Stomach (tissue), 9 donors: ENCODE measurements around the gene RPL36A. TPM values are rescaled to one million over a fixed set of nuclear protein-coding genes. Genes with fewer than 3 reads are reported as not detected.

Source experiments
- DNase-seq, 2 donors: peaks; one replicate each; pipeline versions ENCODE4 v3.0.0 to v3.0.0-alpha.2; 2013 to 2019
- H3K27ac ChIP-seq, 5 donors: fragments of 200-600 bp in 4 of 5; sonication (generic) in 4 of 5; one replicate each; pipeline ENCODE4 v1.5.1; 2013 to 2019; ENCODE audit warnings: mild to moderate bottlenecking in 1 of 5, moderate library complexity in 1 of 5
- H3K27me3 ChIP-seq, 3 donors: fragments of 200-600 bp; sonication (generic); one replicate each; pipeline ENCODE4 v1.5.1; 2017 to 2019; ENCODE audit warnings: mixed run types in 1 of 3
- H3K36me3 ChIP-seq, 4 donors: fragments of 200-600 bp; sonication (generic); 1 replicate in 3 of 4; 2 replicates in 1 of 4; pipeline ENCODE4 v1.5.1; 2016 to 2019
- H3K4me1 ChIP-seq, 4 donors: fragments of 200-600 bp; sonication (generic); one replicate each; pipeline ENCODE4 v1.5.1; 2016 to 2019
- H3K4me3 ChIP-seq, 4 donors: fragments of 200-600 bp; sonication (generic) in 3 of 4; one replicate each; pipeline ENCODE4 v1.5.1; 2016 to 2019; ENCODE audit warnings: mild to moderate bottlenecking in 1 of 4
- H3K9me3 ChIP-seq, 4 donors: fragments of 200-600 bp; sonication (generic); one replicate each; pipeline ENCODE4 v1.5.1; 2016 to 2019
- EP300 ChIP-seq: sonication (generic); formaldehyde crosslinking; IDR thresholded peaks from one replicate; pipeline ENCODE4 v1.6.1; 2017; ENCODE audit warnings: antibody characterized with exemption
- POLR2A ChIP-seq, 4 donors: fragments of 450-650 bp; IDR thresholded peaks; one replicate each; pipeline ENCODE4 v1.6.1; 2016; ENCODE audit warnings: antibody characterized with exemption in 4 of 4, control low read depth in 2 of 4, mild to moderate bottlenecking in 1 of 4, moderate library complexity in 1 of 4
- POLR2AphosphoS5 ChIP-seq, 3 donors: sonication (generic); formaldehyde crosslinking; IDR thresholded peaks; one replicate each; pipeline ENCODE4 v1.6.1; 2016; ENCODE audit warnings: antibody characterized with exemption in 3 of 3
- WGBS, 5 donors: extraction: QIAGEN DNeasy Blood & Tissue Kit in 3 of 5; methylation state at CpG; one replicate each; pipeline versions ENCODE4 v1.1.5 to v1.1.7; 2013 to 2018; 5-methylcytosine and 5-hydroxymethylcytosine counted together
- intact Hi-C: fragments of 100-400 bp; cut with DNase I; formaldehyde crosslinking; loops from one replicate; pipeline ENCODE4 v1.15.1; 2023; ENCODE audit warnings: low total_unique reads
- polyA plus RNA-seq, 3 donors: library from polyadenylated mRNA; stranded (reverse); fragments of 200-250 nt; gene quantifications; one replicate each; pipeline ENCODE4 v1.2.3, GENCODE V29; 2013
- total RNA-seq, 5 donors: library from RNA; depleted of rRNA; stranded (reverse); fragments of >200 nt; gene quantifications; one replicate each; pipeline versions ENCODE4 v1.1.0 to v1.2.3, GENCODE V29; 2014 to 2016
- TF ChIP-seq, protein P1 (sequence below), 7 experiments: fragments of 450-650 bp in 4 of 7; fragments of 200-600 bp in 3 of 7; sonication (generic) in 3 of 7; IDR thresholded peaks; one replicate each; pipeline ENCODE4 v1.5.1; 2016 to 2019; ENCODE audit warnings: antibody characterized with exemption in 7 of 7, control low read depth in 2 of 7, mild to moderate bottlenecking in 1 of 7
- donor health status: healthy with polysubstance abuse.
- donor health status: Bipolar disorder and iron deficiency.
- donor health status: healthy.

Gene RPL36A
- total and polyA plus RNA-seq, 8 donors: 555 to 3,486 (median 1,075) TPM

DNA sequence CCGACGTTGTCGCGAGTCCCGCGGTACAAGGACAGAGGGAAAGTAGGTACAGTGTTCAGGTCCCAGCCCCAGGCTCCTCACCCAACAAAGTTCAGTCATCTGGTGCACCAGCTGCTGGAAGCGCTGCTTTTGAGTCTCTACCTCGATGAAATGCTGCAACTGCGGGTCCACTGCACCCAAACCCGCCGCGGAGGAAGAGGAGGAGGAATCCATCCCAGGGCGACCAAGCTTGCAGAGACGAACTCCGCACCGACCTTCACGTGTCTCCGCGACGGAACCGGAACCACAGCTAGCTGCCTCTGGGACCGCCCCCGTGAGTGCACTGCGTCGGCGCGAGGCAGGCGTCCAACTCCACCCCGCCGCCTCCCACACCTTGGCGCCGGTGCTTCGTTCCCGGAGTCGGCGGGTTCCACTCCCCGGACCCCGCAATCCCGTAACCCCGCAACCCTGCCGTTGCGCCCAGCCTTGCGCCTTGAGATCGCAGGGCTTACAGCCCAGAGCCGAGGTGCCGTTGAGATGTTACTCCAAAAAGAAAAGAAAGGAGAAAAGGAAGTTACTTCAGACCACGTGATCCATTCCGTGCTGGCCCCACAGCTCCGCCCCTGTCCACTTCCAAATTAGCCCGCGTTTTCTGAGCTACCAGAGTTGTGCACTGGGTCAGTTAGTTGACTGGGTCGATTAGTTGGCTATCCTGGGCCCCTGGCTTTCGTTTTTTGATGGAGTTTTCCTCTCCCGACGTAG is 42.2 kb upstream of the RPL36A start, which contains the start of gene TIMM8A:
Gene TIMM8A, minus strand, starts transcription at position 291 of the 741 bp plus-strand sequence. Its CDS starts 78 bp downstream, at position 213.
- 0 to 48% (median 4%) methylated on average over 8 to 55 of the region's 55 CpGs for whole genome bisulfite sequencing, 5 donors
- Histone ChIP-seq H3K27me3 (no peaks in the 10 kb centered on the region), H3K4me3 (peak within 1 kb of the TSS; percentile 54 to 77 (median 70)), H3K9me3 (no peaks in the 10 kb centered on the region), H3K4me1 (peaks cover 0 to 18% (median 6%) of the 10 kb centered on the region in 4 donors), H3K36me3 (peaks cover 0 to 17% (median 1%) of the 10 kb centered on the region in 4 donors), H3K27ac (peak within 1 kb of the TSS; percentile 84 to 90 (median 86))
- DNase-seq: peak; percentile 78 to 93
- intact Hi-C loops: no loop called here
- TF ChIP-seq POLR2AphosphoS5 (IDR thresholded peaks at IDR 0.05): peak; percentile 33 to 85 (median 63)
- TF ChIP-seq, protein P1, sequence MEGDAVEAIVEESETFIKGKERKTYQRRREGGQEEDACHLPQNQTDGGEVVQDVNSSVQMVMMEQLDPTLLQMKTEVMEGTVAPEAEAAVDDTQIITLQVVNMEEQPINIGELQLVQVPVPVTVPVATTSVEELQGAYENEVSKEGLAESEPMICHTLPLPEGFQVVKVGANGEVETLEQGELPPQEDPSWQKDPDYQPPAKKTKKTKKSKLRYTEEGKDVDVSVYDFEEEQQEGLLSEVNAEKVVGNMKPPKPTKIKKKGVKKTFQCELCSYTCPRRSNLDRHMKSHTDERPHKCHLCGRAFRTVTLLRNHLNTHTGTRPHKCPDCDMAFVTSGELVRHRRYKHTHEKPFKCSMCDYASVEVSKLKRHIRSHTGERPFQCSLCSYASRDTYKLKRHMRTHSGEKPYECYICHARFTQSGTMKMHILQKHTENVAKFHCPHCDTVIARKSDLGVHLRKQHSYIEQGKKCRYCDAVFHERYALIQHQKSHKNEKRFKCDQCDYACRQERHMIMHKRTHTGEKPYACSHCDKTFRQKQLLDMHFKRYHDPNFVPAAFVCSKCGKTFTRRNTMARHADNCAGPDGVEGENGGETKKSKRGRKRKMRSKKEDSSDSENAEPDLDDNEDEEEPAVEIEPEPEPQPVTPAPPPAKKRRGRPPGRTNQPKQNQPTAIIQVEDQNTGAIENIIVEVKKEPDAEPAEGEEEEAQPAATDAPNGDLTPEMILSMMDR (IDR thresholded peaks at IDR 0.05): no peak

DNA sequence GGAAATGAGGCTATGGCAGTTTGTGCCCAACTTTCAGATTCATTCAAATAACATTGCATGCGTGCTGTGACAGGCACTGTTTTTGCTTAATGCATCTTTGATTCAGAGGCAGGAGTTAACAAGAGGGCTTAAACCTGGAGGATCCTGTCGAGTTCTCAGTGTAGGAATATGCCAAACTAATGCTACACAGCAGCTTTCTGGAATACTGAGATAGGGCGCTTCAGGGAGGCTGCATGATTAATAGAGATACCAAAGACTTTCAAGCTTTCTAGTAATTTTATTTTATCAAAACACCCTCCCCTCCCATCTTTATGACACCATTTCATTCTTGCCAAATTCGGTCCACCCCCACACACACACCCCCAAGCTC is 41.6 kb upstream of the RPL36A start:
- Histone ChIP-seq H3K4me3 (peak overlapping the region; percentile 54 to 77 (median 70)), H3K27ac (peak overlapping the region in 3 of 5 donors; percentile 86 to 90 (median 86))

DNA sequence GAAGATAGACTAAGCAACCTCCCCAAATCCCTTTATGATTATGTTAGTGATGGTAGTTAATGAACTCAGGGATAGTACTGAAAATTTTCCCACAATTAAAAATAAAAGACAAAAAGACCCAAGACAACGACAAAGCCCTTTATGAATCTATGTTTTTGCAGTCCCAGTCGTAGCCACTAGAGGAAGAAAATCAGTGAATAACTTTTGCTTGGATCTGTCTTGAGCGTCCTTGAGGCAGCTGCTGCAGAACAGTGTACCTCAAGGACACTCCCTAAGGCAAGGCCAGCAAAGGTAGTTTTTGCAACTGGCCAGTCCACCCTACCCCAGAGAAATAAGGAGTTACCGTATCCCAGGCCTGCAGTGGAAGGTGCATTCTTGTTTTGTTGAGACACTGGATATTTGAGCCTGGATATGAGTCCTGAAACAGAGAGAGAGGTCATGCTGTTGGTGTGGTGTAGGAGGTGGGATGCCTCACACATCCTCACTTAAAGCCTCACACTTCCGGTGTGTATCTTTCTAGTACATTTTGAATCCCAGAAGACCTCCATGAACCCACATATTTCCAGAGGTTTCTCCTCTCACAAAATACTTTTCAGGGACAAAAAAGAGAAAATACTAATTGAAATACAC is 33.5 kb upstream of the RPL36A start:
- H3K27ac ChIP-seq: no peak overlapping the region
- DNase-seq: peak in 1 of 2 donors; percentile 9
- TF ChIP-seq, protein P1 (IDR thresholded peaks at IDR 0.05): no peak
- TF ChIP-seq EP300: no peak
- no peak for TF ChIP-seq POLR2AphosphoS5 (IDR thresholded peaks at IDR 0.05)
- TF ChIP-seq POLR2A (IDR thresholded peaks at IDR 0.05): no peak
- H3K27me3 ChIP-seq: peaks cover 0 to 13% (median 0%) of the 10 kb centered on the region in 3 donors
- H3K36me3 ChIP-seq: no peaks in the 10 kb centered on the region
- intact Hi-C loops: no loop called here
- H3K4me3 ChIP-seq: no peak overlapping the region
- WGBS, 5 donors: 41 to 62% (median 44%) methylated on average over 3 to 5 of the region's 5 CpGs
- no peaks in the 10 kb centered on the region for H3K9me3 ChIP-seq
- no peaks in the 10 kb centered on the region for H3K4me1 ChIP-seq

More for the DNA sequence above, 41.6 kb upstream of the RPL36A start:
- Histone ChIP-seq H3K27me3 (no peaks in the 10 kb centered on the region), H3K4me1 (peaks cover 0 to 18% (median 6%) of the 10 kb centered on the region in 4 donors), H3K36me3 (peaks cover 0 to 11% (median 1%) of the 10 kb centered on the region in 4 donors), H3K9me3 (no peaks in the 10 kb centered on the region)
- 25 to 52% (median 29%) methylated on average over 4 of the region's 4 CpGs for WGBS, 5 donors
- no peak for TF ChIP-seq POLR2A (IDR thresholded peaks at IDR 0.05)
- TF ChIP-seq, protein P1 (IDR thresholded peaks at IDR 0.05): no peak
- TF ChIP-seq POLR2AphosphoS5 (IDR thresholded peaks at IDR 0.05): no peak
- TF ChIP-seq EP300: no peak
- no peak for DNase-seq
- intact Hi-C loops: no loop called here

DNA sequence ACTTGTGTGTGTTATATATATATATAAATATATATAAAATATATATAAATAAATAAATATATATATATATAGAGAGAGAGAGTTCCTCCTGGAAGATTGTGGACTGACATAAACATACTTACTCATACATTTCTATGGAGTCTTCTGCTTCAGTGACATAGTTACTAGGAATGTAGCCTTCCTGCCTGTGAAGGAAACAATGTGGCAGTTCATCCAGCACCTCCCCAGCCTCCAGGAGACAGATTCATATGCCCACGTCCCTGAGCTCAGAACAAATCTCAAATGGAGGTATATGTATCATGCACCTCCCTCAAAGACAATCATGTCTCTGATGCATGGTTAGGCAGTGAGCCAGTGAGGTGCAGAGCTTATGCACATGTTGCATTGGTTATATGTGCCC is 30.8 kb upstream of the RPL36A start:
- intact Hi-C loops: no loop called here
- no peak for DNase-seq
- 55 to 80% (median 63%) methylated on average over 1 of the region's 1 CpG for WGBS, 5 donors
- H3K4me3 ChIP-seq: no peak overlapping the region
- no peak for TF ChIP-seq POLR2A (IDR thresholded peaks at IDR 0.05)
- no peak for TF ChIP-seq EP300
- TF ChIP-seq, protein P1 (IDR thresholded peaks at IDR 0.05): no peak
- no peak for TF ChIP-seq POLR2AphosphoS5 (IDR thresholded peaks at IDR 0.05)
- no peaks in the 10 kb centered on the region for H3K36me3 ChIP-seq
- no peaks in the 10 kb centered on the region for H3K9me3 ChIP-seq
- H3K27me3 ChIP-seq: peaks cover 0 to 17% (median 0%) of the 10 kb centered on the region in 3 donors
- H3K27ac ChIP-seq: no peak overlapping the region
- H3K4me1 ChIP-seq: no peaks in the 10 kb centered on the region
